GM21528 (cell line): ENCODE measurements around the gene MPC1L.
"Not testable (repeated sequence)": the region's sequence is repeated elsewhere in the genome, so short reads cannot be mapped to it uniquely, and the experiment has no call there.

Experiments used
- ATAC-seq: cut with Tn5 transposase; IDR thresholded peaks from one replicate; pipeline ENCODE4 v1.9.1; 2021; ENCODE audit warnings: mild to moderate bottlenecking, moderate library complexity; ENCODE audit not compliant: unreplicated experiment, low FRiP score

The MPC1L gene

GRCh38 chrX:40623139-40623536, at the start of gene MPC1L:
Gene MPC1L (plus strand): TSS chrX:40623428. CDS start chrX:40623566, 138 bp downstream.
- ATAC-seq, result no peak

GRCh38 chrX:40573763-40574162, 49.5 kb upstream of the MPC1L start:
- ATAC-seq, result no peak

GRCh38 chrX:40575411-40575810, 47.8 kb upstream of the MPC1L start:
- ATAC-seq, result not testable (repeated sequence)

GRCh38 chrX:40576291-40576690, 46.9 kb upstream of the MPC1L start:
- ATAC-seq, result no peak

GRCh38 chrX:40578039-40578695, 45.1 kb upstream of the MPC1L start:
- ATAC-seq, result no peak

- no peak for ATAC-seq
These were observed 44.1 kb upstream of the MPC1L start for GRCh38 chrX:40579141-40579540.

- ATAC-seq, result peak; percentile 52
These were observed 43.2 kb upstream of the MPC1L start for GRCh38 chrX:40579900-40580536.

GRCh38 chrX:40580537-40581335, 42.5 kb upstream of the MPC1L start, which contains the start of gene ATP6AP2:
Gene ATP6AP2 (plus strand): TSS chrX:40580970. CDS start chrX:40581066, 96 bp downstream.
- peak; percentile 98 for ATAC-seq

- ATAC-seq, result no peak
These were observed 41.8 kb upstream of the MPC1L start for GRCh38 chrX:40581336-40581920.

- ATAC-seq, result not testable (repeated sequence)
These were observed 41.0 kb upstream of the MPC1L start for GRCh38 chrX:40582178-40582577.

GRCh38 chrX:40582811-40583210, 40.4 kb upstream of the MPC1L start:
- no peak for ATAC-seq

GRCh38 chrX:40587623-40588022, 35.6 kb upstream of the MPC1L start:
- ATAC-seq, result not testable (repeated sequence)

- not testable (repeated sequence) for ATAC-seq
These were observed 33.5 kb upstream of the MPC1L start for GRCh38 chrX:40589616-40590321.

- no peak for ATAC-seq
These were observed 19.8 kb upstream of the MPC1L start for GRCh38 chrX:40603446-40603845.

- no peak for ATAC-seq
These were observed 15.8 kb upstream of the MPC1L start for GRCh38 chrX:40607381-40607780.

GRCh38 chrX:40612511-40612910, 10.7 kb upstream of the MPC1L start:
- no peak for ATAC-seq

- no peak for ATAC-seq
These were observed 7.3 kb upstream of the MPC1L start for GRCh38 chrX:40615976-40616375.

- no peak for ATAC-seq
These were observed 5.7 kb upstream of the MPC1L start for GRCh38 chrX:40617566-40617965.

- no peak for ATAC-seq
These were observed 619 bp upstream of the MPC1L start for GRCh38 chrX:40622479-40623138.

- no peak for ATAC-seq
These were observed 437 bp downstream of the MPC1L start for GRCh38 chrX:40623665-40624064.
